Measurements from ENCODE around the gene COMT.

COMT gene

GRCh38 chr22:20011993-20012740 is 70.6 kb downstream of the COMT start:
- DNase-seq (ENCODE audit: low spot score): no peak

- no peak for DNase-seq (ENCODE audit: low spot score)
These were observed 71.3 kb downstream of the COMT start for GRCh38 chr22:20012741-20013331.

- peak; percentile 86 for DNase-seq (ENCODE audit: low spot score)
These were observed 71.9 kb downstream of the COMT start for GRCh38 chr22:20013382-20013871.

DNA sequence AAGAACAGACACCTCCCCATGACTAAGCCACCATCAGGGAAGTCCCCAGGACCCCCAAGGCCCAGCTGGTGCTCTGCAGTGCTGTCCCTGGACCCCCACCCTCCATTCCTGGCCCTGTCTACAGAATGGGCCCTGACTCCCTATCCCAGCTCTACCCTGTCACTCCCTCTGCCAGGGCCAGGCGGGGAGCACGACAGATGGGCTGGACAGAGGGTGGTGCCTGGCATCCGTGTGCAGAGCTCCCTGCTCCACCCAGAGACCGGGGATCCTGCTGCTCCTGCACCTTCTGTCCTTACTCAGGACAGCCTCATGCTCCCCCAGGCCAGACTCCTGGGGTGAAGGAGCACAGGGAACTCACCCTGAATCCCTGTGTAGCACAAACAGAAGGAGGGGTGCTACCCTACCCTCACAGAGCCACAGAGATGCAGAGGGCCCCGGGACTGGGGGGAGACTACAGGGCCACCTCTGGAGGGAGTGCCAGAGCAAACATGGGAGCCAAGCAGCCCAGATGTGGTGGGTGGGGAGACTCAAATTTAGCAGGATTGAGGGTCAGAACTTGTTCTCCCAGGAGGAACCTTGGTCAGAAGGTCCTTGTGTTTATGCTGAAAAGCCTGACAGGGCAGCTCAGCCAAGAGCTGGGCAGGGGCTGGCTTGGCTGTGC is 73.1 kb downstream of the COMT start:
- DNase-seq (ENCODE audit: low spot score): no peak

DNA sequence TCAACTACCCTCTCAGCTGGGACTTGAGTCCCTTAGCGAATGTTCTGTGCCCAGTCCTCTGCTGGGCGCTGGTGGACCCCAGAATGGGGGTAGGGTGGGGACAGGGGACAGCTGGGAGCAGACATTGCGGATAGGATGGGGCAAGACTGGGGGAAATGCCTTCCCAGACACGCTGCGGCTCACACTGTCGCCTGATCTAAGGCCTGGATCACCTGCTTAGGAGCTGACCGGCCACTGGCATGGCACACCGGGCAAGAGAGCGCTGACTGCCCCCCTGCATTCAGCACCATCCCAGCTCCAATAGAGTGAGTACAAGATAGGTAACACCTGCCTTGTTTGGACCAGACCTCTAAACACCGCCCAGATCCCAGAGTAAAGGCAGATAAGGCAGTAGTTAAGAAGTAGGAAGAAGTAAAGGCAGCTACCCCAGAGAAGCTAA is 73.6 kb downstream of the COMT start:
- no peak for DNase-seq (ENCODE audit: low spot score)

- DNase-seq (ENCODE audit: low spot score): peak; percentile 61
These were observed 74.6 kb downstream of the COMT start for GRCh38 chr22:20015971-20016733.

DNA sequence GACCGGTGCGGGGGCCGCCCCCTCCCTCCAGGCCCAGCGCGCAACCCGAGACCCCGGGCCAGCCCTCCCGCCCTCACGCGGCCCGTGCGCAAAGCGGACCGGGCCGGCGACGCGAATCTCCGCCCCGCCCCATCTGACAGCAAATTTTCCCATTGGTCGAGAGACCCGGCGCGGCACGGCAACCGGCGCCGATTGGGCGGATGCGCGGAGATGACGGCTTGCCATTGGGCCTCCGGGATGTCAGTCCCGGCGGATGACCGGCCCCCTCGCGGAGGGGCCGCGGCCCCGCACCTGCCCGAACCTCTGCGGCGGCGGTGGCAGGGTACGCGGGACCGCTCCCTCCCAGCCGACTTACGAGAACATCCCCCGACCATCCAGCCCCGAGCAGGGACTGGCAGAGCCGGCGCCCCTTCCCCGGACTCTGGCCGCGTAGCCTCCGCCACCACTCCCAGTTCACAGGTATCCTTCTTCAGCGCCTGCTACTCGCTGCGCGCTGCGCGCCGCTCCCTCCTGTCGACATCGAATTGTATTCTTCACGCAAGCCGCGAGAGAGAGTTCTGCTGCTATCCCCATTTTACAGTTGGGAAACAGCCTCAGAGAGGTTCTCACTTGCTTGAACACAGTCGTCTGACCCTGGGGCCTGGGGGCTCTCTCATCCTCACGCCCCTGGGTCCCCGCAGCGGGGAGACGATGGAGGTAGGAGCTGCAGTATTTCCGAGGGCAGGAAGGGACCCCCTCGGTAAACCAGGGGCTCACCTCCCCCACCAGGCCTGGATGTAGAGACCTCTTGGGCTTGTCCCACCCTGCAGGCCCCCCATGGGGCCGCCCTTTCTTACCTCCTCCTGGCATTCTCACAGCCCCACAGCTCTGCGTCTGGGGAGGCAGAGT is 75.4 kb downstream of the COMT start, which contains the start of gene ARVCF:
TSS of gene ARVCF (minus strand) at position 90 of the 888 bp plus-strand sequence. CDS start 26,029 bp downstream, outside the sequence.
- peak; percentile 100 for DNase-seq (ENCODE audit: low spot score)

- DNase-seq (ENCODE audit: low spot score): no peak
These were observed 76.0 kb downstream of the COMT start for GRCh38 chr22:20017622-20017958.

GRCh38 chr22:20018001-20018400 is 76.4 kb downstream of the COMT start:
- no peak for DNase-seq (ENCODE audit: low spot score)
